ENCODE data around the gene PRR23E.

The PRR23E gene

GRCh38 chr3:127210654-127210943 is 17.7 kb downstream of the PRR23E start:
- no peak for DNase-seq

DNA sequence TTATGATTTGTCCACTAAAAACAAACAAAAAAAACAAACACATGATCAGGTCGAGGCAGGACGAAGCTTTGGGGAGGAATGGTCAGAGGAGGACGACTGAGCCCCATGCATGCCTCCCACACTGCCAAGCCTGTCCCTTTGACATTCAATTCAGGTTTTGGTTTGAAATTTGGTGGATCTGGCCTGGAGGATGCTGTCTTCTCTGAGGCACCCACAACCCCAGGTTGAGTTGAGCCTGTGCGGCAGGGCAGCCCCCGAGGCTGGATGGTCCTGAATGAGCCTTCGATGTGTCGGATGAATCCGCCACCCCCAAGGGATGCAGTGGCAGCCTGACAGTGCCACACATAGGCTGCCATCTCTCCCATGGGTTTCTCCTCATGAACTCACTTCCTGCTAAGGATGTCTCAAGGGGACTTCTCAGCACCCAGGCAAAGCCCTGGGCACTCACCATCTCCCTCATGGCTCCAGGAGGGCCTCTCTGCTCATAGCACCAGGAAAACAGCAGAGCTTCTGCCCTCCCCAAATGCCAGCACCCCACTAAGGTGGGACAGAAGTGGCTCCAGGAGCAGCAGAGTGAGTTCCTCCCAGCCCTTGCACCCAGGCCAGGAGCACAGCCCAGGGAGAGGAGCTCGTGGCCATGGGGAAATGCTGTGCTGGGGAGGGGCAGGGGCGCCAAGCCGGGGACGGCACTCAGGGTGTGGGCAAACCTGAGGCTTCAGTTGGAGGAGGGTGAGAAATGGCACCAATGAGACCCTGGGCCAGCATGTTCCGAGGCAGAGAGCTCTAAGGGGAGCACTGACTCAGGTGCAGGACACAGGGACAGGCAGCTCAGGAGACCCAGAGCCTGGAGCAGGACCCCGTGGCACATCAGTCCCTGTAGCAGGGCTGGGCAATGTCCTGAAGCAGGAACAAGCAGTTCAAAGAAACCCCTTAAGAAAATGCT is 18.5 kb downstream of the PRR23E start:
- DNase-seq: no peak

- DNase-seq: no peak
Observed at GRCh38 chr3:127212231-127212630, 19.3 kb downstream of the PRR23E start.

- no peak for DNase-seq
Observed at GRCh38 chr3:127212711-127213110, 19.8 kb downstream of the PRR23E start.

DNA sequence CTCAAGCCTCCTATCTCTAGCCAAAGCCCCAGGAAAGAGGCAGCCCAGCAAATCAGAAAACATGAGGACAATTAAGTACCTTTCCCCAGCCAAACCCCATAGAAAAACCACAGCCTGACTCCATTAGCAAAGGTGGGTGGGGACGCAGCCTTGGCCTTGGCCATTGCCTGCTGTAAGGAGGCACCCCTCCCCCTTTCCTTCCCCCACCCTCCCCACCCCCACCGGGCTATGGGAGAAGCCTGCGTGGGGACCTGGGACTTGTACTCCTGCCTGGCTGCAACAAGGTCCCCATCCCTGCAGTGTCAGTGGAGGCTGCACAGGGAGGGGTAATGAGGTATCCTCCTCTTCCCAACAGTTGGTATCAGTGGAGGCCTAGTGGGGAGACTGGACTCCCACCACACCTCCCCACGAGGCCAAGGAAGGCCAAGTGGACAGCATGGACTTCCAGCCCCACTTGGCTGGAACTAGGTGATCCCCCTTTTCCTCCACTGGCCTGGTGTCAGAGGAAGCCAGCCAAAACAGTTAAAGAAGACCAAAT is 20.5 kb downstream of the PRR23E start:
- DNase-seq: no peak

- DNase-seq: no peak
Observed at GRCh38 chr3:127214975-127215374, 22.0 kb downstream of the PRR23E start.

GRCh38 chr3:127215714-127216414 is 22.9 kb downstream of the PRR23E start:
- no peak for DNase-seq

- DNase-seq: no peak
Observed at GRCh38 chr3:127216415-127217261, 23.7 kb downstream of the PRR23E start.

DNA sequence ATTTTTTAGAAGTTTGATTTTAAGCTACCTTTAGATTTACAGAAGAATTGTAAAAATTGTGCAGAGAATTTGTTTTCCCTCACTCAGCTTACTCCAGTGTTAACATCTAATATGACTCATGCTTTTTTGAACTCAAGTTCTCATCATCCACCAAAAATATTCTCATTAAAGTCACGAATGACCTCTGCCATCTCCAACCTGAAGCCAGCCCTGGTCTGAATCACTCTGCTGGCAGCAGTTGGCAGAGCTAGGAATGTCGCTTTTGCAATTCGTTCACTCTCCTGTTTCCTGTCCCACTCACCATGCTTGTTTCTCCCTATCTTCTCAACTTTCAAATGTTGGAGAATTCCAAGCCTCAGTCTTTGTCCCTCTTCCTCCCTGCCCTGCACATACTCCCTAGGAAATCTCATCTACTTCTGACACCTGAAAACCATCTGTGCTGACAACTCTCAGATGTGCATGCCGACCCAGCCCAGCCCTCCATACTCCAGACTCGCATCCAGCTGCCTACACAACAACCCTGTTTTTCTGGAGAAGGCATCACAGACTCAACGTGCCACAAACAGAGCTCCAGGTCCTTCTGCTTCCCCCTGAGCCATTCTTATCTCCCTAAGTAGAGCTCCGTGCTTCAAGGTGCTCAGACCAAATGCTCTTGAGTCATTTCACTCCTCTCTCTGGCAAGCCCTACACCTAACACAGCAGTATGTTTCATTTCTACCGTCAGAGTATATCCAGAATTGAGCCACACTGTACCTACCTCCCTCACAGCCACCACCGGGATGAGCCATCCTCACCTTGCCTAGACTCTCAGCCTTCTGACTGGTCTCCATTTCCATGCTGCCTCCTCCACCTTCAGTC is 24.9 kb downstream of the PRR23E start:
- DNase-seq: no peak

DNA sequence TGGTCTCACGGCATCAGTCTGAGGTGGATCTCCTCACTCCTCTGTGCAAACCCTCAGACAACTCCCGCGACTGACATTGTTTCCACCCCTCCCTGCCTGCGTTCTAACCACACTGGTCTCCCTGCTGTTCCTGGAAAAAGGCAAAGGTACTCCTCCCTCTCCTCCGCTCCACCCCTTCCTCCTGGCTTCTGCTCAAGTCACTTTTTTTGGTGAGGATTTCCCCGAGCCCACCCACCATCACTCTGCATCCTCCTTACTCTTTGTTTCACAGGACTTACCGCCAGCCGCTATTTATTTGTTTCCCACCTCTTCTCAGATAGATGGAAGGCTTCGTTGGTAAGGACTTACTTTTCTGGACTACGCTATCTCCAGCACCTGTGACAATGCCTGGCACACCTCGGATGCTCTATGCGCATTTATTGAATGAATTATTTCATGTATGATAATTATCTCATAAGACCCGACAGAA is 25.6 kb downstream of the PRR23E start:
- DNase-seq: no peak

DNA sequence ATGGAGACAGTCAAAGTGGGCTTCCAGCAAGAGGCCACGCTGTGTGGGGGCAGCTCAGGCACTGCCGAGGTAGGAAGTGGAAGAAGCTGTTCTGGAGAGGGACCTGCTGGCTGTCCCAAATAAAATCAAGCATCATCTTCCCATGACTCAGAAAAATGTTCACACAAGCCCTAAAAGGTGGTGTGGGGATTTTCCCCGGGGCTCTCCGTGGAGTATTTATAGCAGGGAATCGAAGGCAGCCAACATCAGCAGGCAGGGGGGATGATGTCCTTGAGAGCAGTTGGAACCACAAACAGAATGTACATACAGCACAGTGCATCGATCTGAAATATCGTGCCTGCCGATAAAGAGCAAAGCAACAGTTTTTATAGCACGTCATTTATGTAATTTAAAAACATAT is 27.6 kb downstream of the PRR23E start:
- DNase-seq: no peak

GRCh38 chr3:127221037-127221436 is 28.1 kb downstream of the PRR23E start:
- no peak for DNase-seq

DNA sequence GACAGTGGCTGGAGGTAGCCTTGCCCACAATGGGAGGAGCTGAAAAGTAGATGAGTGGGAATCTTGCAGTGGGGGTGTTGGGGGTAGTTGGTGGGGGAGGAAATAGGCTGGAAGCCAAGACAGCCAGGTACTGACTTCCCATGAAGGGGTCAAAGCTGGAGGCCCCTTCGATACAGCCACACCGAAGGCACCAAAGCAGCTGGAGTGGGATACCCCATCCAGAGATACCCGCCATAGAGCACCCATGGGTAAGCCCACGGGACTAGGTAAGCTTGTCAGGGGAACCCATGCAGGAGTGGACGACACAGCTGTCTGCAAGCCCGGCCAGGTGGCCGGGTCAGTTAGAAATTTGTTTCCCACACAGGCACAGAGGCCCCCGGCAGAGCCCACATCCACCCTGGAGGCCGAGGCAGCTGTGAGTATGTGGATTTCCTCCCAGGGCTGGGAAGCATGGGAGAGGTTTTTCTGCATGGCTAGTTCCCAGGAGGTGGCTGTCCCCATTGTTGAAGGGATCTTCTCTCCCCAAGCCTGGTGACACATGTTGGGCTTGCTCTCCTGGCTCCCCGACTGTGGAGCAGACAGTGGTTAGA is 28.6 kb downstream of the PRR23E start:
- DNase-seq: no peak

DNA sequence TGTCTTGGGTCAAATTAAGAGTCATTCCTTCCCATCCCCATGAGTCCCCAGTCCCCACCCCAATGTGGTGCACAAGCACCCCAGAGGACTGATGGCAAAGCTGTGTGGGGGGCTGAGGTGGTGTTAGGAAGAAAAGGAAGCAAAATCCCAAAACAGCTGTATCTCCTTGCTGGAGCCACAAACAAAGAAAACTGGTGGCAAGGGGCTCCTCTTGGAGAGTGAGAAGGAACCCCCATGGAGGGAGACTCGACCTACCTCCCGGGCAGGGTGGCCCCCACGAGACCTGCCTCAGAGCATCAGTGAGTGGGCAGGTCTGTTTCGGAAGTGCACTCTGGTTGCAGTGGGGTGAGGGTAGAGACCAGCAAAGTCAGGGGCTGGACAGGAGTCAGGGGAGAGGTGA is 29.2 kb downstream of the PRR23E start:
- no peak for DNase-seq

GRCh38 chr3:127222664-127223063 is 29.7 kb downstream of the PRR23E start:
- DNase-seq: no peak

GRCh38 chr3:127224118-127224517 is 31.2 kb downstream of the PRR23E start:
- DNase-seq: no peak

DNA sequence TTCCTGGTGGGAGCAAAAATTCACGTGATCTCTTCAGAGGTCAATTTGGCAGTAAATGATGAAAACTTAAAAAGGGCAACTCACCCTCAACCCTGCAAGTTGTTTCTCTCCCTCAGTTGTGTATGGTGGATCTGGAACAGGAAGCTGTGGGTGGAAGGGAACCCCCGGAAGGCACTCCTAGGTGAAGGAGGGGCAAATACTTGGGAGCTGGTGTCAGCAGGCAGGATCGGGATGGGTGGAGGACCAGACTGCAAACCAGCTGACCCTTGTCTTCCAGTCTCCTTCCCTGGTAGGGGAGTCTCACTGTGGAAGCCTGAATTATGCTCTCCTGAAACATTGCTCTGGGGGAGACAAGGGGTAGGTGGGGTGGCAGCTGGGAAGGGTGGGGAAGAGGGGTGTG is 33.5 kb downstream of the PRR23E start:
- no peak for DNase-seq

DNA sequence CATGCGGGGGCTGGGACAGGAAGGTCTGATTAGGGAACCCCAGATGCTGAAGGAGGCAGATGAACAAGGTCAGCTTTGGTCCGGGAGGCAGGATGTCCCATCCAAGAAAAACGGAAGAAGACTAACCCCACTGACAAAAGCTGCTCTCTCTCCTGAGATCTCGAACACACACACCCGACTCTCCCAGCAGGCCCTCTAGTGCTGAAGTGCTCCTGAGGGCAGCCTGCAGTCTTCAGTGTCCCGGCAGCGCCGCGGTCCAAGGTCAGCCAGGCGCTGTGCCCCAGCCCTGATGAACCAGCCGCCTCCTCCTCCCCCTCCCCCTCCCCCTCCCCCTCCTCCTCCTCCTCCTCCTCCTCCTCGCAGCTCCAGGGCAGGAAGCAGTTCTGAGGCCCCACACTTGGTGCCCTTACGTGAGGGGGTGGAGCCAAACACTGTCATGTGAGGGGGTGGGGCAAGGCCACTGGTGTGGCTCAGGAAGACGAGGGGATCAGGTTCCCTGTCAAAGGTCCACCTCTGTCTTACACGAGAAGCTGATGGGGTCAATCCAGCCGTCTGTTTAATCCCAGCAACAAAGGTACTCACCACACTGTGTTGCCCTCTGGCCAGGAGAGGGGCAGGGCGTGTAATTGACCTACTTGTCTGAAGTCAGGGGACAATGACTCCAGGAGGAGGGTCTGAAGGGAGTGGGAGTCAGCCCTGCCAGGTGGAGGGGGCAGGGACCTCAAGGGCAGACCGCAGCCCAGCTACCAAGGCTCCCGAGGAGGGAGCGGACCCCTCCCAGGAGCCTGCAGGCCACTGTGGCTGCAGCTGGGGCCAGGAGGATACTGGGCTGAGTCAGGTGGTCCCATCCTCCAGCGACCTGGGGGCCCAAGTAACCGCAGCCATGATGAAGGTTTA is 34.3 kb downstream of the PRR23E start:
- DNase-seq: no peak

GRCh38 chr3:127228866-127229265 is 35.9 kb downstream of the PRR23E start:
- DNase-seq: no peak

DNA sequence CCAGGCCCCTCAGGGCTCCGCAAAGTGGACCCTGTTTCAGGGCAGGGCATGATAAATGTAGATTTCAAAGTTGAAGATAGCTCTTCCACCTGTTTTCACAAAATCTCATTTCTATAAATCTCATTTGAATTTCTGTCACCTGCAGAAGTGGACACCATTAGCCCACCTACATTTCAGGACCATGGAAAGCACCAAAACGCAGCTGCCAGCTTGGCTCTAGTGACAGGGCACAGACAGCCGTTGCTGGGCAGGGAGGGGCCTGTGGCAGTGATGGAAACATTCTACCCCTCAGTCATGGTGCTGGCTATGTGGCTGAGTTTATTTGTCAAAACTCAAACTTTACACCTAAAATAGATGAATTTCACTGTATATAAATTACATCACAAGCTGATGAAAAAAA is 40.4 kb downstream of the PRR23E start:
- no peak for DNase-seq

DNA sequence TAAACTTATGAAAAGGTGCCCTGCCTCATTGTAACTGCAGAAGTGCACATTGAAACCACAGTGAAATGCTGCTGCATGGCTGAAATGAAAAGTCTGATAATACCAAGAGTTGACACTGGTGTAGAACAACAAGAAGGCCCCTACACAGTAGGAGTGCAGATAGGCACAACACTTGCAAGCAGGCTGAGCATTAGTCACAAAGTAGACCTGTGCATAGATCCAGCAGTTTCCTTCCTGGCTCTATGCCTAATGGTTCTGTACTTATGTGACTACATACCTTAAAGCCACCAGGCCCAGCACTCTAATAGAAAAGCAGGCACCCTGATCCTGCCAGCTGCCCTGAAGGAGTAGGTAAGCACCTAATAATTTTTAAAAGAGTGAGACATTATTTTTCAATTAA is 41.8 kb downstream of the PRR23E start:
- no peak for DNase-seq

Data from SHP77 treated with DMSO at 0.1 percent for 48 hours (cell line).